ENCODE results near the gene CLEC2B.

Gene CLEC2B

DNA sequence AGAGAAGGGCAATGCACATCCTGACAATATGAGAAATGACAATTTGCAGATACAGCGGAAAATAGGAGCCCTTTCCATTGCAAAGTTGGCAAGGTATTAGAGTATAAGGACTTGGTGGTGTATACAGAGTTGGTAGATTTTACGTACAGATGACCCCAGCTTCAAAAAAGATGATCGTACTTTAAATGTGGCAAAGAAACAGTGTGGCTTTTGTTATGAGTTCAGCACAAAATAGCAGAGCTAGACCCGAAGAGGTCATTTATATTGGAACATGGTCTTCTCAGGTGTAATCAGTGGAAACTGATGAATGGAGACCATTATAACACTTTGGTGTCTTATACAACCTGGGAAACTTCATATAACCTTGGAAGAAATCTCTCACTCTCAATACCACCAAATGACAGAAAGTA lies 2.3 kb downstream of the CLEC2B start:
- Histone ChIP-seq H3K14ac (ENCODE audit: low read length in 2 of 2) (no peak overlapping the region), H3K18ac (ENCODE audit: low read depth in 1 of 2, low read length in 2 of 2) (no peak overlapping the region), H3K4me2 (ENCODE audit: low read length, poor library complexity, severe bottlenecking) (no peak overlapping the region), H4K8ac (ENCODE audit: low read length) (no peak overlapping the region), H2BK12ac (ENCODE audit: low read length in 2 of 2) (no peak overlapping the region), H3K36me3 (ENCODE audit: control insufficient read depth in 1 of 2, insufficient read depth in 2 of 2, low read depth in 1 of 2, low read length in 2 of 2) (peaks cover 0 to 10% of the 10 kb centered on the region in 2 experiments), H2AK5ac (ENCODE audit: low read length, severe bottlenecking) (no peak overlapping the region), H3K79me1 (replicated peaks; ENCODE audit: low read length, poor library complexity, severe bottlenecking) (no peaks in the 10 kb centered on the region), H2BK15ac (ENCODE audit: low read depth, poor library complexity, severe bottlenecking) (no peak overlapping the region), H2BK5ac (ENCODE audit: low read depth, low read length, poor library complexity, severe bottlenecking) (no peak overlapping the region), H3K9ac (ENCODE audit: low read length) (peak overlapping the region; percentile 95), H4K91ac (ENCODE audit: low read length) (no peak overlapping the region), H3K23ac (ENCODE audit: low read length in 2 of 2) (no peak overlapping the region), H3K9me3 (ENCODE audit: control insufficient read depth, low read length) (peaks cover 7% of the 10 kb centered on the region), H2AFZ (ENCODE audit: low read depth, low read length) (no peak overlapping the region), H3K4me3 (ENCODE audit: insufficient read depth in 1 of 2, low read depth in 1 of 2, low read length in 2 of 2) (peak overlapping the region in 1 of 2 experiments; percentile 85), H3K27ac (ENCODE audit: low read length, poor library complexity, severe bottlenecking) (no peak overlapping the region), H3K4ac (ENCODE audit: low read depth in 1 of 2, low read length in 2 of 2) (no peak overlapping the region), H3K27me3 (ENCODE audit: control insufficient read depth in 1 of 2, insufficient read depth in 1 of 2, low read length in 2 of 2) (no peaks in the 10 kb centered on the region), H3K4me1 (ENCODE audit: control insufficient read depth, insufficient read depth, low read depth, low read length) (no peaks in the 10 kb centered on the region), H2BK120ac (ENCODE audit: low read depth, low read length) (no peak overlapping the region)
- no peak for DNase-seq
- WGBS, result 89% methylated on average over 3 of the region's 4 CpGs

DNA sequence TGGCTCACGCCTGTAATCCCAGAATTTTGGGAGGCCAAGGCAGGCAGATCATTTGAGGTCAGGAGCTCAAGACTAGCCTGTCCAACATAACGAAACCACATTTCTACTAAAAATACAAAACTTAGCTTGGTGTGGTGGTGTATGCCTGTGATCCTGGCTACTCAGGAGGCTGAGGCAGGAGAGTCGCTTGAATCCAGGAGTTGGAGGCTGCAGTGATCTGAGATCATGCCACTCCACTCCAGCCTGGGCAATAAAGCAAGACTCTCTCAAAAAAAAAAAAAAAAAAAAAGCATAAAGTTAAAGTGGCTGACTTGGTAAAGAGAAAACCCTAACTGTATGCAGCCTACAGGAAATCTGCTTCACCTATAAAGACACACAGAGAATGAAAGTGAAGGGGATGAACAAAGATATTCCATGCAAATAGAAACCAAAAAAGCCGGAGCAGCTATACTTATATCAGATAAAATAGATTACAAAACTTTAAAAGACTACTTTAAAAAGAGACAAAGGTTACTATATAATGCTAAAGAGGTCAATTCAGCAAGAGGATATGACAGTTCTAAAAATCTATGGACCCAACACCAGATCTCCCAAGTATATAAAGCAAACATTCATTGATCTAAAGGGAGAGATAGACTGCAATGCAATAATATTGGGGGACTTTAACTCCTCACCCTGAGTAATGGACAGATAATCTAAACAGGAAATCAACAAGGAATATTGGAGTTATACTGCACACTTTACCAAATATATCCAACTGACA lies 4.1 kb downstream of the CLEC2B start:
- Histone ChIP-seq H3K4me3 (ENCODE audit: insufficient read depth in 1 of 2, low read depth in 1 of 2, low read length in 2 of 2) (peak overlapping the region in 1 of 2 experiments; percentile 85), H2BK120ac (ENCODE audit: low read depth, low read length) (no peak overlapping the region), H3K14ac (ENCODE audit: low read length in 2 of 2) (no peak overlapping the region), H2BK12ac (ENCODE audit: low read length in 2 of 2) (no peak overlapping the region), H3K4me2 (ENCODE audit: low read length, poor library complexity, severe bottlenecking) (no peak overlapping the region), H2AFZ (ENCODE audit: low read depth, low read length) (no peak overlapping the region), H3K27ac (ENCODE audit: low read length, poor library complexity, severe bottlenecking) (no peak overlapping the region), H2BK5ac (ENCODE audit: low read depth, low read length, poor library complexity, severe bottlenecking) (no peak overlapping the region), H3K36me3 (ENCODE audit: control insufficient read depth in 1 of 2, insufficient read depth in 2 of 2, low read depth in 1 of 2, low read length in 2 of 2) (peaks cover 0 to 10% of the 10 kb centered on the region in 2 experiments), H3K23ac (ENCODE audit: low read length in 2 of 2) (no peak overlapping the region), H3K4ac (ENCODE audit: low read depth in 1 of 2, low read length in 2 of 2) (no peak overlapping the region), H3K4me1 (ENCODE audit: control insufficient read depth, insufficient read depth, low read depth, low read length) (no peaks in the 10 kb centered on the region), H3K9me3 (ENCODE audit: control insufficient read depth, low read length) (peaks cover 7% of the 10 kb centered on the region), H4K8ac (ENCODE audit: low read length) (no peak overlapping the region), H2BK15ac (ENCODE audit: low read depth, poor library complexity, severe bottlenecking) (no peak overlapping the region), H3K79me1 (replicated peaks; ENCODE audit: low read length, poor library complexity, severe bottlenecking) (no peaks in the 10 kb centered on the region), H2AK5ac (ENCODE audit: low read length, severe bottlenecking) (no peak overlapping the region), H3K27me3 (ENCODE audit: control insufficient read depth in 1 of 2, insufficient read depth in 1 of 2, low read length in 2 of 2) (no peaks in the 10 kb centered on the region), H4K91ac (ENCODE audit: low read length) (no peak overlapping the region), H3K18ac (ENCODE audit: low read depth in 1 of 2, low read length in 2 of 2) (no peak overlapping the region), H3K9ac (ENCODE audit: low read length) (peak overlapping the region; percentile 95)
- peak; percentile 19 for DNase-seq
- 100% methylated on average over 1 of the region's 4 CpGs for whole genome bisulfite sequencing

DNA sequence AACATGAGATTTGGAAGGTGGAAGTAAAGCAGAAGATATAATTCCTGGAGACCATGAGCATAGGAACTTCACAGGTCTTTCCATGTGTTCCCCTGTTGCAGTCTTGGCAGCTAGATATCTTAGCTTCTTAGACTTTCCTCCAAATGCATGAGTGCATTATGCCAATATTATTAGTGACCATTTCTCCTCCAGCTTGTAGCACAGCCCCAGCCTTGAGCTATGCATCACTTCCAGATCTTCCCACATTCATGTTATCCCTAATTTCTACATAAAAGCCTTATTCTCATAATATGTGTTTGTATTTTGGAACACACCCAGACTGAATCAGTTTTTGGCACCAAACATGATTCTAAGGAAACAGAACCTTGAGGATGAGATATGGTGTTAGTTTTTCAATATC lies 11.0 kb downstream of the CLEC2B start:
- no peak overlapping the region for H3K27ac ChIP-seq (ENCODE audit: low read length, poor library complexity, severe bottlenecking)
- no peak overlapping the region for H3K23ac ChIP-seq (ENCODE audit: low read length in 2 of 2)
- no peak overlapping the region for H4K8ac ChIP-seq (ENCODE audit: low read length)
- H3K36me3 ChIP-seq (ENCODE audit: control insufficient read depth in 1 of 2, insufficient read depth in 2 of 2, low read depth in 1 of 2, low read length in 2 of 2), result peaks cover 0 to 57% of the 10 kb centered on the region in 2 experiments
- no peak overlapping the region for H2BK12ac ChIP-seq (ENCODE audit: low read length in 2 of 2)
- no peak overlapping the region for H4K91ac ChIP-seq (ENCODE audit: low read length)
- H3K18ac ChIP-seq (ENCODE audit: low read depth in 1 of 2, low read length in 2 of 2), result no peak overlapping the region
- H3K4me2 ChIP-seq (ENCODE audit: low read length, poor library complexity, severe bottlenecking), result no peak overlapping the region
- DNase-seq, result no peak
- H3K14ac ChIP-seq (ENCODE audit: low read length in 2 of 2), result no peak overlapping the region
- H3K9me3 ChIP-seq (ENCODE audit: control insufficient read depth, low read length), result no peaks in the 10 kb centered on the region
- no peak overlapping the region for H3K4me3 ChIP-seq (ENCODE audit: insufficient read depth in 1 of 2, low read depth in 1 of 2, low read length in 2 of 2)
- H3K4me1 ChIP-seq (ENCODE audit: control insufficient read depth, insufficient read depth, low read depth, low read length), result no peaks in the 10 kb centered on the region
- no peaks in the 10 kb centered on the region for H3K79me1 ChIP-seq (replicated peaks; ENCODE audit: low read length, poor library complexity, severe bottlenecking)
- no peak overlapping the region for H2BK5ac ChIP-seq (ENCODE audit: low read depth, low read length, poor library complexity, severe bottlenecking)
- no peak overlapping the region for H2AK5ac ChIP-seq (ENCODE audit: low read length, severe bottlenecking)
- H3K27me3 ChIP-seq (ENCODE audit: control insufficient read depth in 1 of 2, insufficient read depth in 1 of 2, low read length in 2 of 2), result no peaks in the 10 kb centered on the region
- H3K4ac ChIP-seq (ENCODE audit: low read depth in 1 of 2, low read length in 2 of 2), result no peak overlapping the region
- no peak overlapping the region for H2AFZ ChIP-seq (ENCODE audit: low read depth, low read length)
- no peak overlapping the region for H3K9ac ChIP-seq (ENCODE audit: low read length)
- no peak overlapping the region for H2BK120ac ChIP-seq (ENCODE audit: low read depth, low read length)
- no peak overlapping the region for H2BK15ac ChIP-seq (ENCODE audit: low read depth, poor library complexity, severe bottlenecking)

DNA sequence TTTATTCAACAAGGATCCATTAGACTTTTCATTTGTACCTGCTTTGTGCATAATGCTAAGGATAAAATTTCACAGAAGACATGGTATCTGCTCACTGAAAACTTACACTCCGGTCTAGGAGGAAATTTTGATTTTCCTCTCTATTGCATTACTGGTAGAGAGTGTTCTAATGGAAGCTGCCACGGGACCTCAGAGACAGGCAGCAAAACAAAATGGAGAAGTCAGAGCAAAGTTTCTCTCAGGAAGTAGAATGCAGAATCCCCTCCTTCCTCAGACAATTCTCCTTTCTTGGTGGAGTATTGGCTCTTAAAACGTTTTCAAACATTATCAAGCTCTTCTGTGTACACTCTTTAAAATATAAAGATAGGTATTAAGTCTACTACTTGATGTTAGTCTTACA lies 12.3 kb downstream of the CLEC2B start:
- no peak overlapping the region for H3K9ac ChIP-seq (ENCODE audit: low read length)
- no peak overlapping the region for H3K4ac ChIP-seq (ENCODE audit: low read depth in 1 of 2, low read length in 2 of 2)
- H3K27me3 ChIP-seq (ENCODE audit: control insufficient read depth in 1 of 2, insufficient read depth in 1 of 2, low read length in 2 of 2), result no peaks in the 10 kb centered on the region
- no peak overlapping the region for H2BK12ac ChIP-seq (ENCODE audit: low read length in 2 of 2)
- H4K91ac ChIP-seq (ENCODE audit: low read length), result no peak overlapping the region
- no peak overlapping the region for H2AK5ac ChIP-seq (ENCODE audit: low read length, severe bottlenecking)
- H3K9me3 ChIP-seq (ENCODE audit: control insufficient read depth, low read length), result no peaks in the 10 kb centered on the region
- H2BK5ac ChIP-seq (ENCODE audit: low read depth, low read length, poor library complexity, severe bottlenecking), result no peak overlapping the region
- H3K27ac ChIP-seq (ENCODE audit: low read length, poor library complexity, severe bottlenecking), result no peak overlapping the region
- no peaks in the 10 kb centered on the region for H3K79me1 ChIP-seq (replicated peaks; ENCODE audit: low read length, poor library complexity, severe bottlenecking)
- no peaks in the 10 kb centered on the region for H3K4me1 ChIP-seq (ENCODE audit: control insufficient read depth, insufficient read depth, low read depth, low read length)
- H3K4me3 ChIP-seq (ENCODE audit: insufficient read depth in 1 of 2, low read depth in 1 of 2, low read length in 2 of 2), result no peak overlapping the region
- H2AFZ ChIP-seq (ENCODE audit: low read depth, low read length), result no peak overlapping the region
- 94% methylated on average over 2 of the region's 3 CpGs for WGBS
- no peak overlapping the region for H3K18ac ChIP-seq (ENCODE audit: low read depth in 1 of 2, low read length in 2 of 2)
- H3K4me2 ChIP-seq (ENCODE audit: low read length, poor library complexity, severe bottlenecking), result no peak overlapping the region
- DNase-seq, result no peak
- no peak overlapping the region for H3K14ac ChIP-seq (ENCODE audit: low read length in 2 of 2)
- H2BK120ac ChIP-seq (ENCODE audit: low read depth, low read length), result no peak overlapping the region
- H2BK15ac ChIP-seq (ENCODE audit: low read depth, poor library complexity, severe bottlenecking), result no peak overlapping the region
- H4K8ac ChIP-seq (ENCODE audit: low read length), result no peak overlapping the region
- H3K36me3 ChIP-seq (ENCODE audit: control insufficient read depth in 1 of 2, insufficient read depth in 2 of 2, low read depth in 1 of 2, low read length in 2 of 2), result peaks cover 0 to 67% of the 10 kb centered on the region in 2 experiments
- H3K23ac ChIP-seq (ENCODE audit: low read length in 2 of 2), result no peak overlapping the region
